GM19328 (cell line): ENCODE results near the gene TESK2.
A peak's percentile ranks its signal among the peaks of the same experiment; 100 is the strongest.

Experiments
- ATAC-seq: cut with Tn5 transposase; IDR thresholded peaks from one replicate; pipeline ENCODE4 v1.9.1; 2021; ENCODE audit warnings: mild to moderate bottlenecking, moderate library complexity; ENCODE audit not compliant: unreplicated experiment

Gene TESK2

DNA sequence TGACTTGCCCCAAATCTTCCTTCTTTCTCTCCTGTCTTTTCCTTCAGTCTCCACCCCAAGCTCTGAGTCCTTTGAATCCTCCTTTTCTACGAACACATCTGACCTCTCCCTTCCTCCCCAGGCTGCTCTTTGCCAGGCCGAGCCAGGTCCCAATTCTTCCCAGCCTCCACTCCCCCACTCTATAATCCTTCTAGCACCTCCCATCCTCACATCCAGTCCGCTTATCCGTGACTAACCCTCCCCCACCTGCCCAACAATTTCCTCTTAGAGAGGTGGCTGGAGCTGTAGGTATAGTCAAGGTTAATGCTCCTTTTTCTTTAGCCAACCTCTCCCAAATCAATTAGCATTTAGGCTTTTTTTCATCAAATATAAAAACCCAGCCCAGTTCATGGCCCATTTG is 173.8 kb downstream of the TESK2 start:
- ATAC-seq = no peak

DNA sequence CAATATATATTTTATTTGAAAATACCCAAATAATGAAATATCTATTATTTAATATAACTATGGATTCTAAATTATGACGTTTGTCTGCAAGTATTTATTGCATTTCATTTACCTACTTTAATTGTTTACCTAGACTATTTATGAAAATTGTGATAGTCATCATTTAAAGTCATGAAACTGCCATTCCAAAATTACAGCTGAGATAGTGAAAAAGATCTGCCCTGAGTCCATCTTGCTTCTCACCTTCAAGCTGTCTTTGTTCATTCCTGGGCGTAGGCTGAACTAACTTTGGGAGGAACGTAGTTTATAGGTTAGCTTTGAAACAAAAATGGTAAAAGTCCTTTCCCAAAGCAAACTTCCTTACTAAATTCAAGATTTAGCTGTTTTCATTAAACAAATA is 176.7 kb downstream of the TESK2 start:
- ATAC-seq = no peak

DNA sequence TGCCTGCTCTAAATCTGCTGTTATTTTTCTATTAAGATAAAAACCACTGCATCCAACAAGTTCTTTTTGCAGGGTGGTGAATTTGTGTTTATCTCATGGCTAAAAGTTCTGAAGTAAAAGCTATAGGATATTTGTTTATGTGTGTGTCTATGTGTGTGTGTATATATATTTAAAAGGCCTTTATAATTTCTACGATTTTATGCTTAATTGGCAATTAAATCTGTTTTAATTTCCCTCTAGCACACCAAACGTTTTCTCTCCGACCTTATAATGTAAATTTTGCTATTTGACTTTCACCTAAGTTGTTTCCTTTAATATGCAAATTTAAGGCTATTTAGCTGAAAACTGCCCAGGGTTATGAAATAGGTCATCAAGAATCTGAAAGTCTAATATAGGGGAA is 184.1 kb downstream of the TESK2 start:
- ATAC-seq = no peak

DNA sequence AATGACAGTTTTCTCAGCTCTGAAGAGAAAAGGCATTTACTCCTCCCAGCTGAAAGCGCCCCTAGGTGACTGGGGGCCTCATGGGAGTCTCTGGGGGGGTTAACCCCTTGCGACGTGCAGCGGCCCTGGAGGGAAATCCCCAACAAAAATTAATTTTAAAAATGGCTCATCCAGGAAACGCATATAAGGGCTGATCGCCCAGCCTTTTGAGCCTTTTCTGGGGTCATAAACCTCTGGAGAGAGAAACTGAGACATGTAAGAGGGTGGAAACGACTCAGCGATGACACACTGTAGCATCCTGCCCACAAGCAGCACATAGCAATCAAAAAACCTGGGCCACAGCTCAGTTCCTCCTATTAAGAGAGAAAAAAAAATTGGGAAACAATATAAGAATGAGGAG is 184.6 kb downstream of the TESK2 start:
- no peak for ATAC-seq

DNA sequence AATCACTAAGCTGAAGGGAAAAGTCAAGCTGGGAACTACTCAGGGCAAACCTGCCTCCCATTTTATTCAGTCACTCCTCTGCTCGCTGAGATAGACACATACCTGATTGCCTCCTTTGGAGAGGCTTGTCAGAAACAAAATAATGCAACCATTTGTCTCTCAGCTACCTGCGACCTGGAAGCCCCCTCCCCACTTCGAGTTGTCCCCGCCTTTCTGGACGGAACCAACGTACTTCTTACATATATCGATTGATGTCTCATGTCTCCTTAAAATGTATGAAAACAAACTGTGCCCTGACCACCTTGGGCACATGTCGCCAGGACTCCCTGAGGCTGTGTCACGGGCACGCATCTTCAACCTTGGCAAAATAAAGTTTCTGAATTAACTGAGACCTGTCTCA is 185.7 kb downstream of the TESK2 start:
- ATAC-seq = no peak

DNA sequence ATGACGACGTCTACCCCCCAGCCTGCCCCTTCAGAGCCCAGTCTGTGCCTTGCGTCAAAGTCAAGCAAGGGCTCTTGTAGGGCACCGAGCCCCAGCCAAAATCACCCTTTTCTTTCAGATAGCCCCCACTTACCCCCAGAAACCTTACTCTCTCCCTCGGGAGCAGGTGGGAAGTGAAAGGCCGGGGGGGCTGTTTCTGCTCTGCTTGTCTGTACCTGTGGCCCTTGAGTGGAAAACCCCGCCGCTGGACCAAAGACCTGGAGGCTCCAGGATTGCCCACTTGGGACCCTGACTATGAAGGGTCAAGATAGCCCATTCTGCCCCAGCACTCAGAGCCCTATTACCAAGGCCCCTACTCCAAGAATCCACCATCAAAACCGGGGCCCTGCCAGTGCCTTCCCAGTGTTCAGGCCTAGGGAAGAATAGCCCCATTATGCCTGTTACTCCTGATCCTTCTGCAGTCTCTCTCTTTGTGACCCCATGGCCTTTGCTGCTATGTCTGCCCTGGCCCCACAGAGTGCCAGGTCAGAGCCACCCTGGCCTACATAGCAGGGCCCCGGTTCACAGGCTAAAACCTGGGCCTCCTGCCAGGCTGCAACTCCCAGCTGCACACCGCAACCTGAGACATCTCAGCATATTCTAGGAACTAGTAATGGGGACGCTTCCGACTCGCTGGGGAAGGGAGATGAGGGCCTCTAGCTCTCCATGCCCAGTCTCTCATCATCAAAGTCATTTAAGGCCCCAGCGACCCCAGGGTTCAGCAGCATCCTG is 186.5 kb downstream of the TESK2 start:
- ATAC-seq = no peak

DNA sequence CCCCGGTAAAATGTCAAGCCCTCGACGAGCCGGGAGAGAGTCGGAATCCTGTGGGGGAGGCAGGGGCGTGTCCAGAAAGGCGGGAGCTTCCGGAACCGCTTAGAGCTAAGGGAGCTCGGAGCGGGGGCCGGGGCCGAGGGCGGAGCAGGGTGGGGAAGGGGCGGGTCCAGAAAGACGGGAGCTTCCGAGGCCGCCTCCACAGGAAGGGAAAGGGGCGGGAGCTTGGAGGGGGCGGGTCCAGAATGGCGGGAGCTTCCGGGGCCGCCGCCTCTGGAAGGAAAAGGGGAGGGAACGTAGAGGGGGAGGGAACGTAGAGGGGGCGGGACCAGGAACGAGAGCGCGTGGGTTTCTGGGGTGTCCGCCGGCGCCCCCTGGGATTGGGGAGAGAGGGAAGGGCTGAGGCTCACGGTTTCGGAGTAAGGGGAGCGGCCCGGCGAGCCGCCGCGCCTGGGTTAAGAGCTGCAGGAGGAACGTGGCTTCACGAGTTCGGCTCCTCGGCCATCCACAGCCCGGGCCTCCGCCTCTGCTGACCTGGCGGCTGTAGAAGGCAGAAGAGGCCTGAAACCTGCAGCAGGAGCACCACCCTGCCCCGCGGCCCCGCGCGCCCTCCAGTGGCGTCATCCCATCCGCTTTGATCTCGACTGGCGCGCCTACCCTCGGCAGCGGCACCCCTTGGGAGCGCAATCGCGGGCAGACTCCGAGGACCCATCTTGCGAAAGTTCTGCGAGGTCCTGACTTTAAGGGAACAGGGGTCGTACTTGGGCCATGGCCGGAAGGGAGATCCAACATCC is 187.2 kb downstream of the TESK2 start:
- ATAC-seq = peak; percentile 69

DNA sequence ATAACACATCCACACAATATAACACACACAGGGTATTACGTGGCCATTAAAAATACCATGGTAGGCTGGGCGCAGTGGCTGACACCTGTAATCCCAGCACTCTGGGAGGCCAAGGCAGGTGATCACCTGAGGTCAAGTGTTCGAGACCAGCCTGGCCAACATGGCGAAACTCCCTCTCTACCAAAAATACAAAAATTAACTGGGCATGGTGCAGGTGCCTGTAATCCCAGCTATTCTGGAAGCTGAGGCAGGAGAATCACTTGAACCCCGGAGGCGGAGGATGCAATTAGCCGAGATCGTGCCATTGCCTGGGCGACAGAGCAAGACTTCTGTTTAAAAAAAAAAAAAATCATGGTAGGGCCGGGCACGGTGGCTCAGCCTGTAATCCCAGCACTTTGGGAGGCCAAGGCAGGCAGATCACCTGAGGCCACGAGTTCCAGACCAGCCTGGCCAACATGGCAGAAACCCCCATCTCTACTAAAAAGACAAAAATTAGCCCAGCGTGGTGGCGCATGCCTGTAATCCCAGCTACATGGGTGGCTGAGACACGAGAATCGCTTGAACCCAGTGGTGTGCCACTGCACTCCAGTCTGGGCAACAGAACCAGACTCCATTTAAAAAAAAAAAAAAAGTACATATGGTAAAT is 188.3 kb downstream of the TESK2 start:
- no peak for ATAC-seq

DNA sequence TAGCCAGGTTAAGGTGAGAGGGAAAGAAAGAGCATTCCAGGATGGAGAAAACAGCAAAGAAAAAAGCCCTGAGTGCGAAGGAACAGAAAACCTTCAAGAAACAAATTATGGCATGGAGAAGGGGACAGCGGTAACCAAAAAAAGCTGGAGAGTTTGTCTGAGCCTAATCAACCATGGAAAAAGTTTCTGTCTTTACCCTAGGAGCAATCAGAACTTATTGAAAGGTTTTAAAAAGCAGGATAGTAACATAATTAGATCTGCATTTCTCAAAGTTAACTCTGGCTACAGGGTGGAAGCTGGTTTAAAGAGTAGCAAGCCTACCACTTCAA is 190.3 kb downstream of the TESK2 start:
- ATAC-seq = no peak

DNA sequence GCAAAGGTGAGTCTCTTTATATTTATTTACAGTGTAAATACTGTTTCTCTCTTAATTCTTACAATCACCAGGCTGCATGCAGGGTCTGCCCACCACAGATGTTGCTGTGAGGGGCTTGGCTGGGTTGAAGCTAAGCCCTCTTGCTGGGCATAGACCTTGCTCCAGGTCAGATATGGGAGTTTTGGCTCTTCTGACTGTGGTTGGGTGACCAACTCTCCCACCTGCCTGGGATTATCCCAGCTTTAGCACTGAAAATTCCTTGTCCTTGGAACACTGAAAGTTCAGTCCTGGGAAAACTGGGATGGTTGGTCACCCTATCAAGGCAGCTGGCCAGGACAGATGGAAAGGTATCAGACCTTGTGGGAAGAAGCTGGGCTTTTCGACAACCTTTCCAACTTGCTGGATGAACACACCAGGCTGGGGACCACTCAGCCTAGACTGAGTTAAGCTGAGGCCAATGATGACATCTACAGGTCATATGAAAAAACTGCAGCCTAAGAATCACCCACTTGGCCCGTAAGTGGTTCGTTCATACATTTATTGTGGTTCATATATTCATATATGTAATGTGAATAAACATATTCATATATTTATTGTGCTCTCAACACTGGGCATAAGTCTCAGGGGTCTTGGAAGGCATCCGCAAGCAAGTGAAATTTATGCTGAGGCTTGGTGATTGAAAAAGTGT is 190.8 kb downstream of the TESK2 start:
- ATAC-seq = no peak

DNA sequence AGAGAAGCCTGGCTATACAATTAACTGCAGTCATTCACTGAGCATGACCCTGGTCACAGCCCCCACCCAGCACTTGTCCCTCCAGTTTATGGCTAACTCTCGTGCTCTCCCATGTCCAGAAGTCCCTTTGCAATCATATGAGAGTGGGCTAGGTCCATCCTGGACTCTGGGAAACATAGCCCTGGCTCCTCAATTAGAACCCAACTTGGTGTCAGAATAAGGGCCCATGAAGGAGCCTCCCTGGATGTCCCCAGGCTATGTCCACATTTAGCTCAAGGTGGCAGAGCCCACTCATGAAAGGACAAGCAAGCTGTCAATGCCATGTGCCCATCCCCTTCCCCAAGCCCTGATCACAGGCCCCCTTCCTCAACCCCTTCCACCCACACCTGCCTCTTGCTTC is 191.7 kb downstream of the TESK2 start:
- ATAC-seq = no peak

DNA sequence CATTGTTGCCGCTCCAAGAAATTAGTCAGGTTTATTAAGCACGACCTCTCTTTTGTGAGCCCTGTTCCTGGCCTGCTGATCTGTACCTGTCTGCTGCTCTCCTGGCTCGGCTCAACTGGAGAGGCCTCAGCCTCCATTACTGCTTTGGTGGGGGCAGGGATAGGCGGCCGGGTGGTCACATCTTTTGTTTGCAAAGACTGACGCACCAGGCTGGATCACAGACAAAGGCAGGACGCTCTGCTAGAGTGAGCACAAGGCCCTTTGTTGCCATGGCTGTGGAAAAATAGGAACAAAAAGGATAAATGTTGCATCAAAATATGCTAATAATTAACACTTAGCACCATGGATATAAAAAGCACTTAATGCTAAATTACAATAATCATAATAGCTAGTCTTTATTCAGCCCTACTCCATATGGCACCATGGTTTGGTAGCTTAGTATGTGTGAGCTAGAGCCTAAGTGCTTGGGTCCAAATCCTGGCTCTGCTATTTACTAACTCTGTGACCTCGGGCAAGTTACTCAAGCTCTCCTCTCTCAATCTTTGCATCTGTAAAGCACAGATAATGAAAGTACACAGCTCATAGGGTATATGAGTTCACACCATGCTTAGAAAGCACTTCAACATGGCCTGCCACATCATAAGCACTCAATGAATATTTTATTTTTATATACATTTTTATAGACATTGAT is 193.2 kb downstream of the TESK2 start:
- no peak for ATAC-seq
